Gastroesophageal sphincter (tissue), 3 donors: Measurements from ENCODE around the gene IFNL3.

Experiments
- CTCF ChIP-seq, 4 experiments: fragments of 200-600 bp in 2 of 4; fragments of 450-650 bp in 2 of 4; sonication (generic) in 1 of 4; IDR thresholded peaks; one replicate each; pipeline ENCODE4 v1.5.1; 2017 to 2019; ENCODE audit warnings: antibody characterized with exemption in 4 of 4, mild to moderate bottlenecking in 2 of 4, moderate library complexity in 2 of 4
- POLR2A ChIP-seq, 2 donors: fragments of 450-650 bp; IDR thresholded peaks; one replicate each; pipeline ENCODE4 v1.6.1; 2017; ENCODE audit warnings: antibody characterized with exemption in 2 of 2, mild to moderate bottlenecking in 2 of 2, moderate library complexity in 1 of 2

DNA sequence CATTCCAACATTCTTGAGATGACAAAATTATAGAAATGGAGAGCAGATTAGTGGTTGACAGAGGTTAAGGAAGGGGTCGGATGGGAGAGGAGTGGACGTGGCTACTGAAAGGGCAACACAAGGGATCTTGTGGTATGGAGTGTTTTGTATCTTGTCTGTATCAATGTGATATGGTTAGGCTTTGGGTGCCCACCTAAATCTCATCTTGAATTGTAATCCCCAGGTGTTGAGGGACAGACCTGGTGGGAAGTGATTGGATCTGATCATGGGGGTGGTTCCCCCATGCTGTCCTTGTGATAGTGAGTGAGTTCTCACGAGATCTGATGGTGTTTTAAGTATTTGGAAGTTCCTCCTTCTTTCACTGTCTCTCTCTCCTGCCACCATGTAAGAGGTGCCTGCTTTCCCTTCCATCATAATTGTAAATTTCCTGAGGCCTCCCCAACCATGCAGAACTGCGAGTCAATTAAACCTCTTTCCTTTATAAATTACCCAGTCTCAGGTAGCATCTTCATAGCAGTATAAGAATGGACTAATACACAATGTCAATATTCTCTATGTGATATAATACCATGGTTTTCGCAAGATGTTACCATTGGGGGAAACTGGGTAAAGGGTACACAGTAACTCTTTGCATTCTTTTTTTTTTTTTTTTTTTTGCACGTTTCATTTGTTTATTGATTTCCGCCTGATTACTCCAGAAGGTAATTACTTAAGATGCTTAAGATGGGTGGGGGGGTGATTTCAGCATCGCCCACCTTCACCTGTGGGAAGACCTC lies 8.8 kb upstream of the IFNL3 start:
- TF ChIP-seq CTCF (IDR thresholded peaks at IDR 0.05) (no peak), POLR2A (IDR thresholded peaks at IDR 0.05) (no peak)
